DOHH2 (cell line): ENCODE results near the gene CHRDL2.
"Not testable (repeated sequence)": the region's sequence is repeated elsewhere in the genome, so short reads cannot be mapped to it uniquely, and the experiment has no call there.

Experiments
- H3F3A ChIP-seq: fragments of 200-600 bp; sonication (generic), shearing (Covaris generic); 2 replicates; pipeline ENCODE4 v1.6.0; 2016; ENCODE audit warnings: antibody characterized with exemption, mild to moderate bottlenecking; ENCODE audit not compliant: control insufficient read depth, insufficient read depth
- H3K27ac ChIP-seq: fragments of 200-600 bp; sonication (generic); 2 replicates; pipeline ENCODE4 v1.5.1; 2014; ENCODE audit warnings: low read depth, mild to moderate bottlenecking, low read length, moderate library complexity
- H3K27me3 ChIP-seq: fragments of 200-600 bp; sonication (generic); 2 replicates; pipeline ENCODE4 v1.6.1; 2014; ENCODE audit warnings: mild to moderate bottlenecking, low read length, mixed read lengths; ENCODE audit not compliant: control insufficient read depth
- H3K36me3 ChIP-seq: fragments of 200-600 bp; sonication (generic); 2 replicates; pipeline ENCODE4 v1.6.1; 2014; ENCODE audit warnings: mild to moderate bottlenecking, low read length, moderate library complexity, mixed read lengths; ENCODE audit not compliant: control insufficient read depth
- H3K4me1 ChIP-seq: fragments of 200-600 bp; sonication (generic); 2 replicates; pipeline ENCODE4 v1.6.1; 2014; ENCODE audit warnings: mild to moderate bottlenecking, low read length, mixed read lengths; ENCODE audit not compliant: control insufficient read depth
- H3K4me2 ChIP-seq: fragments of 200-600 bp; sonication (generic); 2 replicates; pipeline ENCODE4 v1.6.0; 2014; ENCODE audit warnings: mild to moderate bottlenecking, low read length, moderate library complexity
- H3K4me3 ChIP-seq: fragments of 200-600 bp; sonication (generic); 2 replicates; pipeline ENCODE4 v1.5.1; 2014; ENCODE audit warnings: mild to moderate bottlenecking, low read length, mixed read lengths
- H3K79me2 ChIP-seq: fragments of 200-600 bp; sonication (generic); 2 replicates; pipeline ENCODE4 v1.6.1; 2014; ENCODE audit warnings: mild to moderate bottlenecking, low read length, mixed read lengths; ENCODE audit not compliant: control insufficient read depth
- H3K9me2 ChIP-seq: fragments of 200-600 bp; sonication (generic); replicated peaks from 2 replicates; pipeline ENCODE4 v1.6.1; 2014; ENCODE audit warnings: mild to moderate bottlenecking, low read length, mixed read lengths; ENCODE audit not compliant: control insufficient read depth
- H3K9me3 ChIP-seq: fragments of 200-600 bp; sonication (generic); 2 replicates; pipeline ENCODE4 v1.6.1; 2014; ENCODE audit warnings: antibody characterized with exemption, low read length, mixed read lengths; ENCODE audit not compliant: control insufficient read depth, insufficient read depth
- H4K20me1 ChIP-seq: fragments of 200-600 bp; sonication (generic); 2 replicates; pipeline ENCODE4 v1.6.0; 2014; ENCODE audit warnings: low read depth, mild to moderate bottlenecking, antibody characterized with exemption, low read length, moderate library complexity; ENCODE audit not compliant: control insufficient read depth, insufficient read depth
- EZH2phosphoT487 ChIP-seq: fragments of 200-600 bp; sonication (generic); IDR thresholded peaks from 2 replicates; pipeline ENCODE4 v1.6.1; 2017; ENCODE audit warnings: borderline replicate concordance, mild to moderate bottlenecking, antibody characterized with exemption, low read length, moderate library complexity, mixed read lengths
- TF ChIP-seq, protein P1 (sequence below): fragments of 200-600 bp; sonication (generic); IDR thresholded peaks from one replicate; pipeline ENCODE4 v1.5.1; 2014; ENCODE audit warnings: antibody characterized with exemption, mild to moderate bottlenecking, low read depth, low read length; ENCODE audit not compliant: poor library complexity, severe bottlenecking

Gene CHRDL2

DNA sequence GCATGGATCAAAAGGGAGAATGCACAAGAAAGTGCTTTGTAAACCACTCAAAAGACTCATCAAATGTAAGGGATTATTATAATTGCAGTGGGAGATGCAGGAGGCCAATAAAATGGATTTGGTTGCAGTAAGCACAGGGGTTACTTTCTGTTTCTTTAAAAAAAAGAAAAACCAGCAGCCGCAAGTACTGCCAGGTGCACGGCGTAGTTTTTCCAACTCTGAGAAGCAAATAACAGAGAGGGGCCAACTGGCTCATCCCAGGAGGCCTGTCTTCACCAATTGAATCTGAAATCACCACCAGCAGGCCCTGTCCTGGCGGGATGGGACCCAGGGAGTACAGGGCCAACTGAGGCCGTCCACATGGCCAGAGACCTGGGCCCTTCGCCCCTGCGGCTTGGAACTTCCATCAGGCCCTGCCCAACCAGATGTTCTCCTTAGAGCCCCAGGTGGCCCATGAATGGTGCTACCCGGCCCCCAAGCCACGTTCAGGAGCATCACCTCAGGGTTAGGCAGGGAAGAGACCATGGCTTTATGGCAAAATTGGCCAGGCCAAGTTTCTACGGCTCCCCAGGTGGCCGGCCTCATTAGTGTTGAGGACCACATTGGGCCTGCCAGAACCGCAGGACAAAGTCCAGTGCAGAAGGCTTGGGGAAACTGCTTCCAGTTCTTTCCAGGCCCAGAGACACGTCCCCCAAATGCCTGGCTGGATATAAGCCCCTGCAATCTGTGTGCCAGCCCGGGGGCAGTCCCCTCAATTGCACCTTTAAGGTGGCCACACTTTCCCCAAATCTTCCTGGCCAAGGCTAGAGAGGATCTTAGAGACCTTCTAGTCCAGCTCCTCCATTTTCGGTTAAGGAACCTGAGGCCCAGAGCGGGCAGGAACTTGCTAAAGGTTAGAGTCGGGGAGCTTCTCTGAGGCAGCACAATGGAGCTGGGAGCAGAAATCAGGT, 61.7 kb downstream of the CHRDL2 start:
- H3K27me3 ChIP-seq, result no peaks in the 10 kb centered on the region
- TF ChIP-seq EZH2phosphoT487, result no peak
- TF ChIP-seq, protein P1, sequence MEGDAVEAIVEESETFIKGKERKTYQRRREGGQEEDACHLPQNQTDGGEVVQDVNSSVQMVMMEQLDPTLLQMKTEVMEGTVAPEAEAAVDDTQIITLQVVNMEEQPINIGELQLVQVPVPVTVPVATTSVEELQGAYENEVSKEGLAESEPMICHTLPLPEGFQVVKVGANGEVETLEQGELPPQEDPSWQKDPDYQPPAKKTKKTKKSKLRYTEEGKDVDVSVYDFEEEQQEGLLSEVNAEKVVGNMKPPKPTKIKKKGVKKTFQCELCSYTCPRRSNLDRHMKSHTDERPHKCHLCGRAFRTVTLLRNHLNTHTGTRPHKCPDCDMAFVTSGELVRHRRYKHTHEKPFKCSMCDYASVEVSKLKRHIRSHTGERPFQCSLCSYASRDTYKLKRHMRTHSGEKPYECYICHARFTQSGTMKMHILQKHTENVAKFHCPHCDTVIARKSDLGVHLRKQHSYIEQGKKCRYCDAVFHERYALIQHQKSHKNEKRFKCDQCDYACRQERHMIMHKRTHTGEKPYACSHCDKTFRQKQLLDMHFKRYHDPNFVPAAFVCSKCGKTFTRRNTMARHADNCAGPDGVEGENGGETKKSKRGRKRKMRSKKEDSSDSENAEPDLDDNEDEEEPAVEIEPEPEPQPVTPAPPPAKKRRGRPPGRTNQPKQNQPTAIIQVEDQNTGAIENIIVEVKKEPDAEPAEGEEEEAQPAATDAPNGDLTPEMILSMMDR, result no peak
- H3K9me3 ChIP-seq, result no peaks in the 10 kb centered on the region
- H3K4me3 ChIP-seq, result no peak overlapping the region
- no peak overlapping the region for H3K4me2 ChIP-seq
- no peaks in the 10 kb centered on the region for H4K20me1 ChIP-seq
- H3K79me2 ChIP-seq, result no peaks in the 10 kb centered on the region
- no peak overlapping the region for H3K27ac ChIP-seq
- no peaks in the 10 kb centered on the region for H3K9me2 ChIP-seq
- H3K36me3 ChIP-seq, result no peaks in the 10 kb centered on the region
- no peaks in the 10 kb centered on the region for H3K4me1 ChIP-seq
- H3F3A ChIP-seq, result no peaks in the 10 kb centered on the region

DNA sequence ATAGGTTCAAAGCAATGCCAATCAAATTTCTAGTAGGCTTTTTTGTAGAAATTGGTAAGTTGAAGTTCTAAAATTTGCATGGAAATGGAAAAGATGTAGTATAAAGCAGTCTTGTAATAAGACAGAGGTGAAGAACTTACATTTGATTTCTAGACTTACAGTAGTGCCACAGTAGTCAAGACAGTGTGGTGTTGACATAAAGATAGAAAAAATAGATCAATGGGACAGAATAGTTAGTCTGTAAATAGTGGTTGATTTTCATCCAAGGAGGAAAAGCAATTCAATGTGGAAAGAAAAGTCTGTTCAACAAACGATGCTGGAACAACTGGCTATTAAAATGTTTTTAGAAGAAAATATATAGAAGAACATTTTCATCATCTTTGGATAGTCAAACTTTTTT, 67.9 kb downstream of the CHRDL2 start:
- no peaks in the 10 kb centered on the region; the same call in 1 of the 2 replicates for H3K9me3 ChIP-seq
- no peaks in the 10 kb centered on the region for H3K9me2 ChIP-seq
- H4K20me1 ChIP-seq, result no peaks in the 10 kb centered on the region
- no peaks in the 10 kb centered on the region for H3K36me3 ChIP-seq
- H3K79me2 ChIP-seq, result no peaks in the 10 kb centered on the region
- TF ChIP-seq EZH2phosphoT487, result no peak
- TF ChIP-seq, protein P1, result no peak
- no peaks in the 10 kb centered on the region for H3F3A ChIP-seq
- no peaks in the 10 kb centered on the region for H3K27me3 ChIP-seq
- H3K27ac ChIP-seq, result no peak overlapping the region
- no peak overlapping the region for H3K4me3 ChIP-seq
- no peak overlapping the region for H3K4me2 ChIP-seq
- no peaks in the 10 kb centered on the region for H3K4me1 ChIP-seq

DNA sequence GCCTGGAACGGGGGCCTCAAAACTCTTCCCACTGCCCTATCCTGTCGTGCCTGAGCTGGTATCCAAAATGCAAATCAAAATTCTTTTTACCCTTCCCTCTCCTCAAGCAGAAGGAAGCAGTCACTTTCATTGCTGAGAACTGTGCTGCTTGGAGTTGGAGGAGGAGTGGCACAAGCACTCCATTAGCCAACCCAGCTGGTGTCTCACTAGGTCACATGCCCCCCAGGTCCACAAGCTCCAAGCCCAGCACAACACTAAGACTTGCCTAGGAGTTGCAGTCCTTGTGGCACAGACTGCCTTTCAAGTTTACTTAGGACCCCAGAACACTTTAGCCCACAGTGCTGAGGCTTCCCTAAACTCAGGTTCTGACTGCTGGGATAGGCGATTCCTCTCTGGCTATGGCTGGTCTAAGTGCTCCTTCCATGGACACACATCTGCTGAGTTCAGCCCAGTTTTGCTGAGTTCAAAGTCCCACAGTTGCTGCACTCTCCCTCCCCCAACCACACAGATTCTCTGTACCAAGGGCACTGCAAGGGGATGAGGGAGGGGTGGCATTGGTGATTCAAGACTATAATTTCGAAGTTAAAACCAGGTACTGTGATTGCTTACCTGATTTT, 68.6 kb downstream of the CHRDL2 start:
- no peaks in the 10 kb centered on the region for H3K79me2 ChIP-seq
- H3K4me1 ChIP-seq, result no peaks in the 10 kb centered on the region
- TF ChIP-seq EZH2phosphoT487, result no peak
- TF ChIP-seq, protein P1, result no peak
- H3K27me3 ChIP-seq, result no peaks in the 10 kb centered on the region
- no peak overlapping the region for H3K27ac ChIP-seq
- H3K9me3 ChIP-seq, result no peaks in the 10 kb centered on the region; the same call in 1 of the 2 replicates
- no peaks in the 10 kb centered on the region for H4K20me1 ChIP-seq
- H3K4me3 ChIP-seq, result no peak overlapping the region
- no peaks in the 10 kb centered on the region for H3F3A ChIP-seq
- H3K36me3 ChIP-seq, result no peaks in the 10 kb centered on the region
- no peaks in the 10 kb centered on the region for H3K9me2 ChIP-seq
- H3K4me2 ChIP-seq, result no peak overlapping the region

DNA sequence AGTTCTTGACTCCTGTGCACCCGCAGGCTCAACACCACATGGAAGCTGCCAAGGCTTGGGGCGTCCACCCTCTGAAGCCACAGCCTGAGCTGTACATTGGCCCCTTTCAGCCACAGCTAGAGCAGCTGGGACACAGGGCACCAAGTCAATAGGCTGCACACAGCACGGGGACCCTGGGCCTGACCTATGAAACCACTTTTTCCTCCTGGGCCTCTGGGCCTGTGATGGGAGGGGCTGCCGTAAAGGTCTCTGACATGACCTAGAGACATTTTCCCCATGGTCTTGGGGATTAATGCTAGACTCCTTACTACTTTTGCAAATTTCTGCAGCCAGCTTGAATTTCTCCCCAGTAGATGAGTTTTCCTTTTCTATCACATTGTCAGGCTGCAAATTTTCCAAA, 72.1 kb downstream of the CHRDL2 start:
- not testable (repeated sequence) for H3K79me2 ChIP-seq, H3K4me1 ChIP-seq, H4K20me1 ChIP-seq, H3F3A ChIP-seq, H3K4me3 ChIP-seq, H3K27ac ChIP-seq, H3K36me3 ChIP-seq, H3K27me3 ChIP-seq, H3K9me2 ChIP-seq, H3K4me2 ChIP-seq, H3K9me3 ChIP-seq
